Sigmoid colon (tissue), 7 donors: ENCODE data around the gene KMT2D. TPM values are rescaled to one million over a fixed set of nuclear protein-coding genes. Genes with fewer than 3 reads are reported as not detected.

Source experiments
- DNase-seq: peaks from one replicate; pipeline ENCODE4 v3.0.0-alpha.2; 2019
- H3K27ac ChIP-seq, 4 donors: fragments of 200-600 bp; sonication (generic); one replicate each; pipeline ENCODE4 v1.5.1; 2016 to 2019; ENCODE audit warnings: mild to moderate bottlenecking in 1 of 4
- H3K27me3 ChIP-seq, 3 donors: fragments of 200-600 bp; sonication (generic); one replicate each; pipeline ENCODE4 v1.5.1; 2019; ENCODE audit warnings: mild to moderate bottlenecking in 1 of 3
- H3K36me3 ChIP-seq, 4 donors: fragments of 200-600 bp; sonication (generic); one replicate each; pipeline ENCODE4 v1.5.1; 2016 to 2019
- H3K4me1 ChIP-seq, 4 donors: fragments of 200-600 bp; sonication (generic); one replicate each; pipeline ENCODE4 v1.5.1; 2017 to 2019
- H3K4me3 ChIP-seq, 4 donors: fragments of 200-600 bp; sonication (generic); one replicate each; pipeline ENCODE4 v1.5.1; 2017 to 2019; ENCODE audit warnings: mild to moderate bottlenecking in 2 of 4, moderate library complexity in 1 of 4
- H3K9me3 ChIP-seq, 4 donors: fragments of 200-600 bp in 3 of 4; sonication (generic) in 3 of 4; one replicate each; pipeline versions ENCODE4 v1.5.1 to v1.6.1; 2013 to 2019
- EP300 ChIP-seq, 4 donors: sonication (generic); formaldehyde crosslinking; IDR thresholded peaks; one replicate each; pipeline ENCODE4 v1.6.1; 2017; ENCODE audit warnings: antibody characterized with exemption in 4 of 4
- POLR2A ChIP-seq, 2 donors: fragments of 450-650 bp; IDR thresholded peaks; one replicate each; pipeline ENCODE4 v1.6.1; 2016; ENCODE audit warnings: antibody characterized with exemption in 2 of 2, mild to moderate bottlenecking in 2 of 2, moderate library complexity in 2 of 2
- POLR2AphosphoS5 ChIP-seq, 4 donors: sonication (generic); formaldehyde crosslinking; IDR thresholded peaks; one replicate each; pipeline ENCODE4 v1.6.1; 2017; ENCODE audit warnings: antibody characterized with exemption in 4 of 4
- WGBS, 2 donors: extraction: QIAGEN DNeasy Blood & Tissue Kit; methylation state at CpG; one replicate each; pipeline ENCODE4 v1.1.7; 2013; 5-methylcytosine and 5-hydroxymethylcytosine counted together
- intact Hi-C: fragments of 100-400 bp; cut with DNase I; formaldehyde crosslinking; loops from one replicate; pipeline ENCODE4 v1.15.1; 2023
- polyA plus RNA-seq, 3 donors: library from polyadenylated mRNA; stranded (reverse); fragments of 200-250 nt; gene quantifications; one replicate each; pipeline ENCODE4 v1.2.3, GENCODE V29; 2013
- total RNA-seq, 4 donors: library from RNA; depleted of rRNA; stranded (reverse); fragments of >200 nt; gene quantifications; one replicate each; pipeline ENCODE4 v1.1.0, GENCODE V29; 2016
- TF ChIP-seq, protein P1 (sequence below), 4 experiments: fragments of 450-650 bp in 3 of 4; fragments of 200-600 bp in 1 of 4; IDR thresholded peaks; one replicate each; pipeline ENCODE4 v1.5.1; 2016 to 2019; ENCODE audit warnings: antibody characterized with exemption in 4 of 4, mild to moderate bottlenecking in 3 of 4, moderate library complexity in 2 of 4
- donor health status: healthy with polysubstance abuse.
- donor health status: Bipolar disorder and iron deficiency.
- donor health status: healthy.

KMT2D gene
- total and polyA plus RNA-seq, 7 donors = 1.8 to 61.8 (median 23.7) TPM

DNA sequence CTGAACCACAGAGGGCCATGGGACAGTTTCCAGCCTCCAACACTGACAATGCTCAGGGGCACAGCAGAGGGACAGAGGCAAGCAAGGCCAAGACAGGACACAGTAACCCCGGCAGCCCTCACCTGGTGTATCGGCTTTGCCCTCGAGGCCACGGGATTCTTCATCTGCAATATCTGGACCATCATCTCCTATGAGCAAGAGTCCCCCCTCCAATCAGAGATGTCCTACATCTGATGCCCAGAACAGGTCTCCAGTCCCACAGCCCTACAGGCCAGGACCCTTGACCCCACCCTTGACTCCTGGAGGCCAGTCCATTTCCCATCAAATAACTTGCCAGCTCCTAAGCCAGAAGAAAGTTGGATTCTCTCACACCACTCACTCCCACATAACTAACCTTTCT, 17.4 kb downstream of the KMT2D start:
- Histone ChIP-seq H3K9me3 (no peaks in the 10 kb centered on the region), H3K27me3 (no peaks in the 10 kb centered on the region), H3K36me3 (peaks cover 90 to 100% (median 95%) of the 10 kb centered on the region in 4 donors), H3K4me1 (no peaks in the 10 kb centered on the region), H3K4me3 (no peak overlapping the region), H3K27ac (no peak overlapping the region)
- intact Hi-C loops = no loop called here
- DNase-seq = no peak
- TF ChIP-seq POLR2A (IDR thresholded peaks at IDR 0.05) (no peak), EP300 (IDR thresholded peaks at IDR 0.05) (no peak)
- 93 to 94% methylated on average over 4 of the region's 4 CpGs for WGBS, 2 donors

DNA sequence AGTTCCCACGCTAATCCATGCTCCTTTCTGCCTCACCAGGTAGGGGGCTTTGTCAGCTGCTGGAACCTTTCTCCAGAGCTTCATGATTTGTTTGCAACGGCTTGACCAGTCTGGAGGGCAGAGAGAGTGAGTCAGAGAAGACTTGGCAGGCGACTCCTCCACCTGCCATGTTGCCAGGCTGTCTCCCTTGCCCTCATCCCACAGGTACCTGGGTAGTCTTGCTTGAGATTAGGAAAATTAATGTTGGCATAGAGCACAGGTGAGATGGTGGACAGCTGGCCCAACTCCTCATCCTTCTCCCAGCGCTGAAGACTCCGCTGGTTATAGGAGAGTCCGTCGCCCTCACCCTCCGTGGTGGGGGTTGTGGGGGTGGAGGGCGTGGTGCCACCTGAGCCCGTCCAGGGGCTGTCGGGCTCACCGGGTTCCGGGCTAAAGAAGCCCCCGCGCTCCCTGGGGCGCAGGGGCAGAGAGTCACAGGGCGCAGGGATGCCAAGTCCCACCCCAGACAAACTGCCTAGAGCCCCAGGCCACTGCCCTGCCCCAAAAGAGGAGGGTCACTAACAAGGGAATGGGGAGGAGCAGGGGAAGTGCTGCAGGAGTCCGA, 18.6 kb downstream of the KMT2D start:
- no peak overlapping the region for H3K4me3 ChIP-seq
- H3K36me3 ChIP-seq = peaks cover 87 to 100% (median 96%) of the 10 kb centered on the region in 4 donors
- no peak for DNase-seq
- H3K27ac ChIP-seq = no peak overlapping the region
- no peaks in the 10 kb centered on the region for H3K27me3 ChIP-seq
- H3K4me1 ChIP-seq = no peaks in the 10 kb centered on the region
- TF ChIP-seq EP300 (IDR thresholded peaks at IDR 0.05) (no peak), POLR2A (IDR thresholded peaks at IDR 0.05) (no peak), POLR2AphosphoS5 (IDR thresholded peaks at IDR 0.05) (no peak)
- TF ChIP-seq, protein P1, sequence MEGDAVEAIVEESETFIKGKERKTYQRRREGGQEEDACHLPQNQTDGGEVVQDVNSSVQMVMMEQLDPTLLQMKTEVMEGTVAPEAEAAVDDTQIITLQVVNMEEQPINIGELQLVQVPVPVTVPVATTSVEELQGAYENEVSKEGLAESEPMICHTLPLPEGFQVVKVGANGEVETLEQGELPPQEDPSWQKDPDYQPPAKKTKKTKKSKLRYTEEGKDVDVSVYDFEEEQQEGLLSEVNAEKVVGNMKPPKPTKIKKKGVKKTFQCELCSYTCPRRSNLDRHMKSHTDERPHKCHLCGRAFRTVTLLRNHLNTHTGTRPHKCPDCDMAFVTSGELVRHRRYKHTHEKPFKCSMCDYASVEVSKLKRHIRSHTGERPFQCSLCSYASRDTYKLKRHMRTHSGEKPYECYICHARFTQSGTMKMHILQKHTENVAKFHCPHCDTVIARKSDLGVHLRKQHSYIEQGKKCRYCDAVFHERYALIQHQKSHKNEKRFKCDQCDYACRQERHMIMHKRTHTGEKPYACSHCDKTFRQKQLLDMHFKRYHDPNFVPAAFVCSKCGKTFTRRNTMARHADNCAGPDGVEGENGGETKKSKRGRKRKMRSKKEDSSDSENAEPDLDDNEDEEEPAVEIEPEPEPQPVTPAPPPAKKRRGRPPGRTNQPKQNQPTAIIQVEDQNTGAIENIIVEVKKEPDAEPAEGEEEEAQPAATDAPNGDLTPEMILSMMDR (IDR thresholded peaks at IDR 0.05) = no peak
- H3K9me3 ChIP-seq = no peaks in the 10 kb centered on the region
- WGBS, 2 donors = 89 to 92% methylated on average over 18 of the region's 18 CpGs
- intact Hi-C loops = no loop called here

DNA sequence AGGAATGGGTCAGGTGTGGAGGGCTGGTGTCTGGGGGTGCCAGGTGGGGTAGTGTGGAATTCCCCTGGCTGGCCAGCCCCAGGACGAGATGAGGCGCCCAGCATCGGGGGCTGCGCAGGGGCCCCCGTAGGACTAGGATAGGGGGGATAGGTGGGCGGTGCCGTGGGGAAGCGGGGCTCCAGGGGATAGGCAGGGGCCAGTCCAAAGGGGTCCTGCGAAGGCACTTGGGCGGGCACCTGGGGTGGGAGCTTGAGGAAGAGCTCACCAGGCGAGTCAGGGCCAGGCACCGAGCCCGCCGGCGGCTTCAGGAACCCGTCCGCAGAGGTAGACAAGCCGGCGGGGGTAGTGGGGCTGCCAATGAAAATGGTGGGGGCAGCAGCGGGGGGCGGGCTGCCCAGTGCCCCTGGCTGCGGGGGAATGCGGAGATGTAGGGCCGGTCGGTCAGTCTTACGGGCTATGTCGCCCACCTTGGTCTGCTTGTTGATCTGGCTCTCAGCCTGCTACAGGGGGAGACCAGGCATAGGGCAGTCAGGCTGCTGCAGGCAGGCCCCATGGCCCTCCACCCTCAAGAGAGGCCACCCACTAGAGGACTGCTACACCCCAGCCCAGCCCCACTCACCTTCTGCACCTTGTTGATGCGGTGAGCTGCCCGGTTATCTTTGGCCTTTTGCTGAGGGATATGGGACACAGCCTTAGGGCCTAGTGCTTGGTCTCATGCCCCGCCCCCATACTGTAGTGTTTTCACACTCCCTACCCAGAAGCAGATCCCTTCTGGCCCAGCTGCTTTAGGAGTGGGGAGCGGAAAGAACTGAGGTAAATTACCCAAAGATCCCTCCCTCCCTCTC, 19.3 kb downstream of the KMT2D start:
- 95 to 97% methylated on average over 31 of the region's 31 CpGs for WGBS, 2 donors
- Histone ChIP-seq H3K9me3 (no peaks in the 10 kb centered on the region), H3K27ac (no peak overlapping the region), H3K4me3 (no peak overlapping the region), H3K4me1 (no peaks in the 10 kb centered on the region), H3K27me3 (no peaks in the 10 kb centered on the region), H3K36me3 (peaks cover 80 to 99% (median 94%) of the 10 kb centered on the region in 4 donors)
- TF ChIP-seq POLR2AphosphoS5 (IDR thresholded peaks at IDR 0.05) (no peak), POLR2A (IDR thresholded peaks at IDR 0.05) (no peak), EP300 (IDR thresholded peaks at IDR 0.05) (no peak)
- TF ChIP-seq, protein P1 (IDR thresholded peaks at IDR 0.05) = no peak
- intact Hi-C loops = no loop called here
- no peak for DNase-seq

DNA sequence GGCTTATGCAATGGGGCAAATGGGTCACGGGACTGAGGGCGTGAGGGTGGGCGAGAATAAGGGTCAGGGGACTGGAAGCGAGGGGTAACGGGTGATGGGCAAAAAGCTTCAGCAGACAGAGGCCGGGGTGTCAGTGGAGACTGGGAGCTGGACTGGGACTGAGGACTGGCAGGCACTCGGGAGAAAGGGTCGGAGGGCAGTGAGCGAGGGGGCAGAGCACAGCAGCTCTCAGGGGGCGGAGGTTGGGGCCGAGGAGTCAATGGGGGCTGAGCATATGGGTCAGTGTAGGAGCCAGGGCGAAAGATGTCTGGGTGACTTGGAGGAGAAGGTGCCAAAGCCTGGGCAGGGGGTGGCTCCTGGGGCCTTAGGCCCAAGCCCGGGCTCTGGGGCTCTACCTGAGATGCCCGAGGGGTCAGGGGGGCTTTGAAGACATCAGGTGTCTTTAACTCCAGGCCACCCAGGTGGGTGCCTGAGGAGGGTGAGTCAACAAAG, 20.2 kb downstream of the KMT2D start:
- Histone ChIP-seq H3K27ac (no peak overlapping the region), H3K4me1 (no peaks in the 10 kb centered on the region), H3K36me3 (peaks cover 72 to 97% (median 86%) of the 10 kb centered on the region in 4 donors), H3K4me3 (no peak overlapping the region), H3K27me3 (no peaks in the 10 kb centered on the region), H3K9me3 (no peaks in the 10 kb centered on the region)
- no peak for TF ChIP-seq EP300 (IDR thresholded peaks at IDR 0.05)
- no peak for TF ChIP-seq POLR2AphosphoS5 (IDR thresholded peaks at IDR 0.05)
- TF ChIP-seq POLR2A (IDR thresholded peaks at IDR 0.05) = no peak
- WGBS, 2 donors = 95 to 96% methylated on average over 14 of the region's 14 CpGs
- intact Hi-C loops = no loop called here
- DNase-seq = no peak

DNA sequence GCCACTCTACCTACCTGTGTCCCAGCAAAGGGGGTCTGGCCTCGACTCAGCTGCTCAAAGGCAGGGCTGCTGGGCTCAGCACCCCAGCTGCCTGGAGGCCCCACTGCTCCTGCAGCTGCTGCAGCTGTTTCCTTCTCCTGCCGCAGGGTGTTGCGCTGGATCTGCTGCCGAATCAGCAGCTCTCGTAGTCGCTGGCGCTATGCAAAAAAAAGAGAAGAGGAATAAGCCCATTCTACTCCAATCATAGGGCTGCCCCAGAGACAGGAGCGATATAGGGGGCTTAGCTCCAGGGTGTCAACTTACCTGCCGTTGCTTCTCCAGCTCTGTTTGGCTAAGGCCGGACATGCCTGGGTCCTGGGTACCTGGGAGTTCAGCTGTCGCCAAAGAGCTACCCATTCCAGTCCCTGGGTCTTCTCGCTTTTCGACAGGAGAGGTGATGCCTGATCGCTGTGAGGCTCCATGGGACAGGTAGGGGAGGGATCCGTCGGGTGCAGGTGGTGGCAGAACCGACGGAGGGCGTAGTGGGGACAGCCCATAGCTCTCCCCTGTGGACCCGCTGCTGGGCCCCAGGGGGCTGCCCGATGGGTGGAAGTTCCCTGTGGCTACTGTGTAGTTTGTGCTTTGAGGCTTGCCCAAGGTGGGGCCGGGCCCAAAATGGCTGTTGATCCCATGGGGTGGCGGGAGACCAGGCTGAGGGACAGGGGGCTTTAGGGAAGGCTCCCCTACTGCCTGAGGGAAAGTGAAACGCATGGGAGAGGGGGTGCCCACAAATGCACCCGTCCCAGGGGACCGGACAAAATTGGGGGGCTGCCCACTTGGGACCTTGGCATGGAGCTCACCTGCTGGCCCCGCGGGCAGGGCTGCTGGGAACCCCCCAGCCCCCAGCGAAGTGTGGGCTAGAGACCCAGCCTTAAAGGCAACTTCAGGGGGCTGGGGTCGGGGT, 20.9 kb downstream of the KMT2D start:
- no peak for TF ChIP-seq EP300 (IDR thresholded peaks at IDR 0.05)
- TF ChIP-seq, protein P1 (IDR thresholded peaks at IDR 0.05) = no peak
- no peak for TF ChIP-seq POLR2AphosphoS5 (IDR thresholded peaks at IDR 0.05)
- no peak for TF ChIP-seq POLR2A (IDR thresholded peaks at IDR 0.05)
- intact Hi-C loops = no loop called here
- no peaks in the 10 kb centered on the region for H3K9me3 ChIP-seq
- H3K36me3 ChIP-seq = peaks cover 69 to 97% (median 80%) of the 10 kb centered on the region in 4 donors
- no peaks in the 10 kb centered on the region for H3K4me1 ChIP-seq
- H3K4me3 ChIP-seq = no peak overlapping the region
- no peaks in the 10 kb centered on the region for H3K27me3 ChIP-seq
- 93 to 94% methylated on average over 30 of the region's 30 CpGs for WGBS, 2 donors
- DNase-seq = no peak
- no peak overlapping the region for H3K27ac ChIP-seq
